GM19193 (cell line): ENCODE data around the gene BPIFB2.

Source experiments
- POLR2A ChIP-seq: IDR thresholded peaks from 4 replicates; pipeline ENCODE4 v1.6.1; 2011; ENCODE audit not compliant: insufficient read depth, insufficient read length; ENCODE audit errors: extremely low read depth

The BPIFB2 gene

GRCh38 chr20:33051333-33051732, 43.8 kb downstream of the BPIFB2 start:
- no peak for TF ChIP-seq POLR2A

GRCh38 chr20:33053291-33054106, 46.0 kb downstream of the BPIFB2 start, which contains the start of gene BPIFB3:
BPIFB3 (plus strand) TSS chr20:33053903; CDS start chr20:33055436, 1,533 bp downstream.
- TF ChIP-seq POLR2A, result no peak

- no peak for TF ChIP-seq POLR2A
These were observed 46.9 kb downstream of the BPIFB2 start for GRCh38 chr20:33054381-33054780.

- no peak for TF ChIP-seq POLR2A
These were observed 47.3 kb downstream of the BPIFB2 start for GRCh38 chr20:33054791-33055190.

GRCh38 chr20:33059136-33059535, 51.6 kb downstream of the BPIFB2 start:
- no peak for TF ChIP-seq POLR2A

GRCh38 chr20:33059741-33060390, 52.4 kb downstream of the BPIFB2 start:
- TF ChIP-seq POLR2A, result no peak

- no peak for TF ChIP-seq POLR2A
These were observed 54.1 kb downstream of the BPIFB2 start for GRCh38 chr20:33061658-33062028.

- no peak for TF ChIP-seq POLR2A
These were observed 54.8 kb downstream of the BPIFB2 start for GRCh38 chr20:33062105-33062824.

GRCh38 chr20:33062825-33063149, 55.3 kb downstream of the BPIFB2 start:
- no peak for TF ChIP-seq POLR2A

GRCh38 chr20:33063271-33063670, 55.8 kb downstream of the BPIFB2 start:
- no peak for TF ChIP-seq POLR2A

GRCh38 chr20:33064572-33065287, 57.2 kb downstream of the BPIFB2 start:
- TF ChIP-seq POLR2A, result no peak

- no peak for TF ChIP-seq POLR2A
These were observed 58.3 kb downstream of the BPIFB2 start for GRCh38 chr20:33065785-33066184.

- no peak for TF ChIP-seq POLR2A
These were observed 60.3 kb downstream of the BPIFB2 start for GRCh38 chr20:33067806-33068205.

- no peak for TF ChIP-seq POLR2A
These were observed 60.9 kb downstream of the BPIFB2 start for GRCh38 chr20:33068251-33068939.
